Measurements from ENCODE around the gene IL12RB1. TPM values are rescaled to one million over a fixed set of nuclear protein-coding genes. Genes with fewer than 3 reads are reported as not detected.

IL12RB1 gene
- polyA plus RNA-seq, 1 experiment: 0.10 TPM

- peaks cover 3% of the 10 kb centered on the region for H3K36me3 ChIP-seq (ENCODE audit: control insufficient read depth, insufficient read depth, low read length)
- H3K4me3 ChIP-seq (ENCODE audit: low read depth, low read length): no peak overlapping the region
- no peaks in the 10 kb centered on the region for H3K27me3 ChIP-seq (ENCODE audit: control insufficient read depth, insufficient read depth, low read length)
- no peak for DNase-seq (ENCODE audit: low read depth)
- ChIA-PET POLR2A (interaction anchor here (0.6 to 0.7 kb wide), 2 partner anchors 39 to 103 kb away, joined by 3 to 4 read pairs; no protein-coding TSS in a partner anchor), CTCF (interaction anchor here (0.6 to 1.6 kb wide), 20 partner anchors 9 to 166 kb away, joined by 3 to 10 read pairs (median 4); partner anchors contain the start of genes MAST3 and MPV17L2)
- TF ChIP-seq CTCF (IDR thresholded peaks at IDR 0.05; ENCODE audit: insufficient read depth, low read depth, low read length): peak; percentile 96
These were observed 26.3 kb upstream of the IL12RB1 start for GRCh38 chr19:18112989-18113478.

- no peak for TF ChIP-seq CTCF (IDR thresholded peaks at IDR 0.05; ENCODE audit: insufficient read depth, low read depth, low read length)
- no peak for DNase-seq (ENCODE audit: low read depth)
- ChIA-PET CTCF (interaction anchor here (0.8 to 2.4 kb wide), 8 partner anchors 12 to 169 kb away, joined by 3 to 10 read pairs (median 4); partner anchors contain the start of gene PIK3R2), POLR2A (no interaction called here)
- H3K4me3 ChIP-seq (ENCODE audit: low read depth, low read length): peak overlapping the region; percentile 92
- H3K36me3 ChIP-seq (ENCODE audit: control insufficient read depth, insufficient read depth, low read length): peaks cover 3% of the 10 kb centered on the region
- H3K27me3 ChIP-seq (ENCODE audit: control insufficient read depth, insufficient read depth, low read length): no peaks in the 10 kb centered on the region
These were observed 24.0 kb upstream of the IL12RB1 start for GRCh38 chr19:18110609-18111232.

GRCh38 chr19:18109733-18110608, 23.2 kb upstream of the IL12RB1 start:
- ChIA-PET CTCF (interaction anchor here (0.6 to 2.4 kb wide), 8 partner anchors 8 to 911 kb away, joined by 3 to 9 read pairs (median 4); partner anchors contain the start of gene CCDC124), POLR2A (interaction anchor here (0.6 kb wide), 1 partner anchor 168 kb away, joined by 3 read pairs; no protein-coding TSS in a partner anchor)
- no peak for DNase-seq (ENCODE audit: low read depth)
- no peaks in the 10 kb centered on the region for H3K27me3 ChIP-seq (ENCODE audit: control insufficient read depth, insufficient read depth, low read length)
- peaks cover 3% of the 10 kb centered on the region for H3K36me3 ChIP-seq (ENCODE audit: control insufficient read depth, insufficient read depth, low read length)
- TF ChIP-seq CTCF (IDR thresholded peaks at IDR 0.05; ENCODE audit: insufficient read depth, low read depth, low read length): no peak
- peak overlapping the region; percentile 92 for H3K4me3 ChIP-seq (ENCODE audit: low read depth, low read length)

GRCh38 chr19:18109341-18109732, 22.6 kb upstream of the IL12RB1 start:
- Histone ChIP-seq H3K27me3 (ENCODE audit: control insufficient read depth, insufficient read depth, low read length) (no peaks in the 10 kb centered on the region), H3K36me3 (ENCODE audit: control insufficient read depth, insufficient read depth, low read length) (peaks cover 3% of the 10 kb centered on the region), H3K4me3 (ENCODE audit: low read depth, low read length) (peak overlapping the region; percentile 92)
- CTCF ChIA-PET: interaction anchor here (1.2 to 2.4 kb wide), 5 partner anchors 9 to 177 kb away, joined by 3 to 9 read pairs (median 5); partner anchors contain the start of gene CCDC124
- POLR2A ChIA-PET: interaction anchor here (0.6 kb wide), 2 partner anchors 167 to 170 kb away, joined by 3 to 4 read pairs; no protein-coding TSS in a partner anchor
- DNase-seq (ENCODE audit: low read depth): no peak
- TF ChIP-seq CTCF (IDR thresholded peaks at IDR 0.05; ENCODE audit: insufficient read depth, low read depth, low read length): no peak
